Stimulated activated CD8-positive, alpha-beta memory T cell treated with anti-CD3 and anti-CD28 coated beads, Interleukin-15, amount 100 ng/mL, for 1 hour (primary cell): ENCODE measurements around the gene S100A6.
"Not testable (repeated sequence)": the region's sequence is repeated elsewhere in the genome, so short reads cannot be mapped to it uniquely, and the experiment has no call there.

Experiments used
- DNase-seq: peaks from one replicate; pipeline ENCODE4 v3.0.0-alpha.2; 2020; ENCODE audit warnings: low read depth

S100A6 gene

DNA sequence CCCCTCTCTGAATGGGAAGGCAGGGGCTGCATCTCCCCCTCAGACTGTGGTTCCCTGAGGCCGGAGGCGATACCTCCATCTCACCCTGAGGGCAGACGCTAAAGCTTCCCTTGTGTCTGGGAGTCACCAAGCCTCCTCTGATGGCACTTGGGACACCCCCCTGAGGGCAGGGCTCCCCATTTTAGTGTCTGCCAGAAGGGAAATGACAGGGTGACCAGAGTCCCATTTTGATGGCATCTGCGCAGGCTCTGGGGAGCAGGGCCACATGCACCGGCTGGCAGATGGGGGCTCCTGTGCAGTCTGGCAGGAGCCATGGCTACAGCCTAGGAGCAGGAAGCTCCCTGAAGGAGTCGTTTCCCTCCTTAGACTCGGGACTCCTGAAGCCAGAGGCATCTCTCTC, 28.2 kb upstream of the S100A6 start:
- no peak for DNase-seq

DNA sequence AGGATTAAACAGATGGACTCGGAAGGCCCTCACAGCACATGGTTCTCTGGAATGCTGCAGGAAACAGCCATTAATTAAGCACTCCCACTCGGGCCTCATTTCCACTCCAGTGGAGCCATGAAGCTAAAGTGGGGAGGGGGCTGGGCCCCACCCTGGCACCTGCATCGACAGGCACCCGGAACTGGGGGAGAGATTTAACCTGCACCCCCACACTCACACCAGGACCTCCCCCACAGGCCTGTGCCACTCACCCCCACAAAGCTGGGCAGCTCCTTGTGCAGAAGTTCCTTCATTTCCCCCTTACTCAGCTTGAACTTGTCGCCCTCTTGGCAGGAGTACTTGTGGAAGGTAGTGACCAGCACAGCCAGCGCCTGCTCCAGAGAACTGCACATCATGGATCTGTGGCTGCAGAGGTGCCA, 27.7 kb upstream of the S100A6 start:
- no peak for DNase-seq

DNA sequence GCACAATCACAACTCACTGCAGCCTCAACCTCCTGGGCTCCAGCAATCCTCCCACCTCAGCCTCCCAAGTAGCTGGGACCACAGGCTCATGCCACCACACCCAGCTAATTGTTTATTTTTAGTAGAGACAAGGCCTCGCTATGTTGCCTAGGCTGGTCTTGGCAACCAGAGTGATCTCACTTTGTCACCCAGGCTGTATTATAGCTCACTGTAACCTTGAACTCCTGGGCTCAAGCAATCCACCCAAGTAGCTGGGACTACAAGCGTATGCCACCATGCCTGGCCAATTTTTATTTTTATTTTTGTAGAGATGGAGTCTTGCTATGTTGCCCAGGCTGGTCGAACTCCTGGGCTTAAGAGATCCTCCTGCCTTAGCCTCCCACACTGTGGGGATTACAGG, 26.2 kb upstream of the S100A6 start:
- not testable (repeated sequence) for DNase-seq

GRCh38 chr1:153561466-153561985, 25.7 kb upstream of the S100A6 start:
- no peak for DNase-seq

GRCh38 chr1:153560771-153561465, 25.1 kb upstream of the S100A6 start:
- DNase-seq, result no peak

DNA sequence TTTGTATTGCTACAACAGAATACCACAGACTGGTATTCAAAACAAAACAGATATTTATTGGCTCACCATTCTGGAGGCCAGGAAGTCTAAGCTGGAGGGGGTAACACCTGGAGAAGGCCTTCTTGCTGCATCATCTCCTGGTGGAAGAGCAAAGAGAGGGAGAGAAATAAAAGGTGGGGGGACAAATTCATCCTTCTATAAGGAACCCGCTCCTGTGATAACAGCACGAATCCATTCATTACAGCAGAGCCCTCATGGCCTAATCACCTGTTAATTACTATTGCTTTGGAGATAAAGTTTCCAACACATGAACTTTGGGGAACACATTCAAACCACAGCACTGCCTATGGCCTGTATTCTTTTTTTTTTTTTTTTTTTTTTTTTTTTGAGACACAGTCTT, 24.4 kb upstream of the S100A6 start:
- no peak for DNase-seq

- DNase-seq, result no peak
Observed at GRCh38 chr1:153557877-153558276, 22.1 kb upstream of the S100A6 start.

DNA sequence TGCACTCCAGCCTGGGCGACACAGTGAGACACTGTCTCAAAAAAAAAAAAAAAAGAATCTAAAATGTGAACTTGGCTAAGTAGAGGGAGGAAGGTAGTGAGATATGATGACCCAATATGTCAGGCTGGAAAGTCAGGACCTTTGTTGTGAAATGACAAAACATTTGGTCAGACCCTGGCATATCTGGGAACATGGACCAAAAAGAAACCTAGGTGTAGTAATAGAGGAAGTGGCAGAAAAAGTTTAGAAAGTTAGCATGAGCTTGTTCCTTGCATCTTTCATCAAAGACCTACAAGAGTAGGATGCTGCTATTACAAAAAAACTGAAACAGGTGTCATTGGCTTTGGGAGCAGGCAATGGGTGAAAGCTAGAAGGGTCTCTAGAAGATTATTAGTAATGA, 20.6 kb upstream of the S100A6 start:
- DNase-seq, result no peak

- no peak for DNase-seq
Observed at GRCh38 chr1:153553830-153554541, 18.2 kb upstream of the S100A6 start.

- no peak for DNase-seq
Observed at GRCh38 chr1:153553096-153553495, 17.3 kb upstream of the S100A6 start.

GRCh38 chr1:153552335-153552734, 16.5 kb upstream of the S100A6 start:
- DNase-seq, result no peak

DNA sequence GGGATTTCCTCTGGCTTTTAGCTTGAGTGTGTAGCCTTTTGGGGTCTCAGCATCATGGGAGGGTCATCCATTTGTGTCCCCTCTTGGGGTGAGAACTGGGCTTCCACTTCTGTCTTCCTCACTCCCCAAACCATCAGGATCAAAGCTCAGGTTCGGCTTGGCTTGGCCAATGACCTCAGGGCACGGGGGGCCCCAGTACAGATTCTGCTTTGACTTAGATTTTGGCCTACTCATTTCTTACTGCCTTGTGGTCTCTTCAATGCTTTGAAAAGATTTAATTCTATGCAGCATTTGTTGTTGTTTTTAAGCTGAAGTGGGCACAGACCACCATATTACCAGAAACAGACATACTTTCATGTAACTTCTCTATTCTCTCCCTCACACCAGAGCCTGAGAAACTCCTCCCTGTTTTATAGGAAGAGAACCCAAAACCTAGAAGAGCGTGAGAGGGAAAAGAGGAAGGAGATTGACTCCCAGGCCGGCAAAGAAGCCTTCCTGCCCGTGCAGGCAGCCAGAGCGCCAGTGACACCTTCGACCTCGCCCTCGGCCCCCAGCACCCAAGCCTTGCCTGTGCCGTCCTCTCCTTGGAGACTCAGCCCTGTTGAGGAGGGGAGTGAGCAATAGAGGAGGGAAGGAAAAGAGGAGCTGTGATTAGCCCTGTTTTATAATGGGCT, 15.2 kb upstream of the S100A6 start:
- no peak for DNase-seq

GRCh38 chr1:153550398-153550758, 14.6 kb upstream of the S100A6 start:
- DNase-seq, result no peak

- no peak for DNase-seq
Observed at GRCh38 chr1:153549741-153550397, 14.1 kb upstream of the S100A6 start.

GRCh38 chr1:153548722-153549688, 13.2 kb upstream of the S100A6 start, which contains the start of gene S100A3:
TSS of gene S100A3 (minus strand) at chr1:153549258. CDS start at chr1:153548485, 773 bp downstream.
- no peak for DNase-seq

GRCh38 chr1:153547560-153548551, 12.1 kb upstream of the S100A6 start:
- DNase-seq, result no peak

DNA sequence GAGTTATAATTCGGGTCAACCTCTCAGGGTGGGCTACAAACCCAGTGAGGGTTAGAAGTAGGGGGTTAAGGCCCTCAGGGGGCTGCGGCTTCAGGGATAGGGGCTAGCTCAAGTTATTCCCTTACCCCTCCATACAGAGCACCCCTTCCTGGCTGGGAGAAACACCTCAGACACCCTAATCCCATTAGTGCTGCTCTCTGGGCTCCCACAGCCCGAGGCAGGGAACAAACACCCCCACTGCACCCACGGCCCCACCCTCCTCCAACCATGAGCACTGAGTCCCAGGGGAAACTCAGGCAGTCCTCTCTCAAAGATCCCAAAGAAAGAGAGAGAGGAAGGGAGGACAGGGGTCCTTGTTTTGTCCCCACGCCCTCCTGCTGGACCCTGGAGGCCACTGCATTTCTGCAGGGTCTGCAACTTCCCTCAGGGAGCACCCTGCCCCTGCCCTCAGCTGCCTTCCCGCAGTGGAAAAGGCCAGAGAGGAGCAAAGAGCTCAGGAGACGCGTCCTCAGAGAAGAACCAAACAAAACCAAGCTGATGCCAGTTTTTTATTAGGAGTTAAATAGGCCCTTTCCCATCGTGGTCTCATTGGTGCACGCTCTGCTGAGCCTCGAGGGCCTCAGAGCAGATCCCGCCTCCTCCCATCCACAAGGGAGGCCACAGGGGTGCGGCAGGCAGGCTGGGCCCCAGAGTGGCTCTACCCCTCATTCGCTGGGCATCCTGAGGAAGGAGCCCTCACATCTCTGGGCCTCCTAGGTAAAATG, 11.2 kb upstream of the S100A6 start:
- DNase-seq, result no peak

- no peak for DNase-seq
Observed at GRCh38 chr1:153546371-153546770, 10.6 kb upstream of the S100A6 start.
